Activated T-helper 2 cell treated with anti-CD3 and anti-CD28 coated beads, Interferon-gamma antibody, Interleukin-2, Interleukin-4, amounts not matched to agents 10 μg/mL and 5 μg/mL and 100 μg/mL, durations not matched to agents 14 hours and 24 hours and 36 hours (primary cell): ENCODE results near the gene AOPEP. TPM values are rescaled to one million over a fixed set of nuclear protein-coding genes. Genes with fewer than 3 reads are reported as not detected.
"Not testable (repeated sequence)": the region's sequence is repeated elsewhere in the genome, so short reads cannot be mapped to it uniquely, and the experiment has no call there.

Source experiments
- DNase-seq: peaks from one replicate; pipeline ENCODE4 v3.0.0; 2021; ENCODE audit warnings: low spot score
- H3K27ac Mint-ChIP-seq: one replicate; pipeline ENCODE4 v1.8.0; 2021; ENCODE audit warnings: mixed read lengths
- H3K27me3 Mint-ChIP-seq: one replicate; pipeline ENCODE4 v1.8.0; 2021; ENCODE audit warnings: low read depth, mixed read lengths
- H3K36me3 Mint-ChIP-seq: one replicate; pipeline ENCODE4 v1.8.0; 2021; ENCODE audit warnings: low read depth, mixed read lengths
- H3K4me1 Mint-ChIP-seq: one replicate; pipeline ENCODE4 v1.8.0; 2021; ENCODE audit warnings: low read depth, mixed read lengths
- H3K4me3 Mint-ChIP-seq: one replicate; pipeline ENCODE4 v1.8.0; 2021; ENCODE audit warnings: low read depth, mild to moderate bottlenecking, moderate library complexity, mixed read lengths
- H3K9me3 Mint-ChIP-seq: one replicate; pipeline ENCODE4 v1.8.0; 2021; ENCODE audit warnings: mixed read lengths
- intact Hi-C: fragments of 100-400 bp; cut with micrococcal nuclease; formaldehyde crosslinking; loops from one replicate; pipeline ENCODE4 v1.15.1; 2023
- total RNA-seq: library from RNA; stranded (reverse); gene quantifications from 2 replicates; pipeline ENCODE4 v1.2.3, GENCODE V29; 2022

The AOPEP gene
- total RNA-seq, 1 donor from 2014 or later, result 24.6 TPM

DNA sequence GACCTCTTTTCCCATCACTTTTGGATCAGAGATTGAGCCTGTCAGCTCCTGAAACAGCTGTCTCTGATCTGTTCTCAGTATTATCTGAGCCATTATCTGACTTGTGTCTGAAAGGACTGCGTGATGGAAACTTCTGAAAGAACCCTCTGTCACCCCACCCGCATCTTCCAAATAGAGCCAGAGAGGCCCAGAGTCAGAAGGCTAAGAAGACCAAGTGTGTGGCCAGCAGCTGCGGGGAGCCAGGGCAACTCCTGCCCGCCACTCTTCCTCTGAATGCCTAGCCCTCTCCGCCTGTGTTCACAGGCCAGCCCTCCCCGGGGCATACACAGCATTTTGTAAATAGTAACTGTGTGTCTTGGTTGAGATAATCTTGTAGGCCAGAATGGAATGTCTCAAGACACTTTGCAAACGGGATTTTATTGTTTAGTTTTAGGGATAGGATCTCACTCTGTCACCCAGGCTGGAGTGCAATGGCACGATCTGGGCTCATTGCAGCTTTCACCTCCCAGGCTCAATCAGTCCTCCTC lies 92.7 kb downstream of the AOPEP start:
- peaks cover 9% of the 10 kb centered on the region for H3K4me1 Mint-ChIP-seq
- no peak for DNase-seq
- no peaks in the 10 kb centered on the region for H3K9me3 Mint-ChIP-seq
- H3K36me3 Mint-ChIP-seq, result no peaks in the 10 kb centered on the region
- H3K27ac Mint-ChIP-seq, result no peak overlapping the region
- intact Hi-C loops, result no loop called here
- no peaks in the 10 kb centered on the region for H3K27me3 Mint-ChIP-seq
- no peak overlapping the region for H3K4me3 Mint-ChIP-seq

DNA sequence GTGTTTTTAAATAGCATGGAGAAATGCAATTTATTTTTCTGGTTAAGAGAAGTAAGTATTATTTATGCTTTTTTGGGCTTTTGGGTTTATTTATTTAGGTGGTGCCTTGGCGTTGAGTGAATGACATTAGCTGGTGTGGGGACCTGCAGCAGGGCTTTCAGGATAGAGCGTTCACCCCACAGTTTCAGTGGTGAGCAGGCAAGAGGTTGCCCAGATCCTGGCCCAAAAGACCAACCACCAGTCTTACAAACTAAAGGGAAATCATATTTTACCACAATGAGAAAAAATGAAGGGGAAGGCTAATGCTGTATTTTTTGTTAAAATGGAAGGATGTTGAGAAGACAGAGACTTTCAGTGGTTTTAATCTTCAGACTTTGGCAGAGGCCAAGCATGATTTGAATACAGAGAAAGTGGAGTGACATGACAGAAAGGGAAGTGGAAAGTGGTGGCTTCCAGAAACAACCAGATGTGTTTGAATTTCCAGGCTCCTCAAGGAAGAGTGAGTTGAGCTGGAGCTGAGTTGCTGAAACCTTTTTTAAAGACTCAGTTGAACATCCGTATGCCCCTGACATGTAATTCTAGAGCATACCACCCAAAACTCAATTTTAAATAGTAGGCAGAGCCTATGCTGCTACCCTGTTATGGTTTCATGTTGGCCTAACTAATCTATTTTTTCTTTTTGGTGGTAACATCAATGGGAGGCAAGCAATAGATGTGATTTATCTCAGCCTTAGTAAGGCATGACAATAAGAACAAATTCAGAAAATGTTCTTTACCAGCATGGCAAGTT lies 94.8 kb downstream of the AOPEP start:
- H3K36me3 Mint-ChIP-seq, result no peaks in the 10 kb centered on the region
- H3K4me1 Mint-ChIP-seq, result peaks cover 9% of the 10 kb centered on the region
- no peaks in the 10 kb centered on the region for H3K9me3 Mint-ChIP-seq
- DNase-seq, result no peak
- no peak overlapping the region for H3K4me3 Mint-ChIP-seq
- peak overlapping the region; percentile 7 for H3K27ac Mint-ChIP-seq
- no peaks in the 10 kb centered on the region for H3K27me3 Mint-ChIP-seq
- intact Hi-C loops, result no loop called here

DNA sequence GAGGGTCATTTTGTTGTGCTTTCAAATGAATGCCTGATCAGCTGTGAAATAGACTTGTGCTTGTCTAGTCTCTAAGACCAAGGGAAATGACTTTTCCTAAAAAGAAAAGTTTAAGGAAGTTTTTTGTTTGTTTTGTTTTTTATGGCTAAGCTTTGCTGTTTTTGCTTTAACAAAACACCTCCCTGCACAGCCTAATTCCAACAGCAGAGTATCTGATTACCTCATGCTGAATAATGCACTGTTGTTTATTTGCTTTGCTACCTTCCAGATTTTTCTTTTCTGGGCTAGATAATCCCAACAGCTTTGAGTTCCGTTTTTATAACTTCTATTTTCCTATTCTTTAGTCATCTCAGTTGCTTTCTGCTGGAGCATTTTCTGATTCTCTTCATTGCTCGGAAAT lies 95.8 kb downstream of the AOPEP start:
- Mint-ChIP-seq H3K27ac (no peak overlapping the region), H3K9me3 (no peaks in the 10 kb centered on the region), H3K4me1 (peaks cover 9% of the 10 kb centered on the region), H3K4me3 (no peak overlapping the region), H3K27me3 (no peaks in the 10 kb centered on the region), H3K36me3 (peaks cover 4% of the 10 kb centered on the region)
- DNase-seq, result no peak
- intact Hi-C loops, result no loop called here

- Mint-ChIP-seq H3K9me3 (no peaks in the 10 kb centered on the region), H3K4me3 (no peak overlapping the region), H3K4me1 (peaks cover 9% of the 10 kb centered on the region), H3K27me3 (no peaks in the 10 kb centered on the region), H3K36me3 (peaks cover 4% of the 10 kb centered on the region), H3K27ac (no peak overlapping the region)
- intact Hi-C loops, result no loop called here
- no peak for DNase-seq
Observed at GRCh38 chr9:94823710-94824109, 97.2 kb downstream of the AOPEP start.

GRCh38 chr9:94824411-94824810 lies 97.9 kb downstream of the AOPEP start:
- DNase-seq, result no peak
- intact Hi-C loops, result no loop called here
- Mint-ChIP-seq H3K36me3 (peaks cover 4% of the 10 kb centered on the region), H3K27ac (no peak overlapping the region), H3K4me3 (no peak overlapping the region), H3K27me3 (no peaks in the 10 kb centered on the region), H3K4me1 (peaks cover 9% of the 10 kb centered on the region), H3K9me3 (no peaks in the 10 kb centered on the region)

DNA sequence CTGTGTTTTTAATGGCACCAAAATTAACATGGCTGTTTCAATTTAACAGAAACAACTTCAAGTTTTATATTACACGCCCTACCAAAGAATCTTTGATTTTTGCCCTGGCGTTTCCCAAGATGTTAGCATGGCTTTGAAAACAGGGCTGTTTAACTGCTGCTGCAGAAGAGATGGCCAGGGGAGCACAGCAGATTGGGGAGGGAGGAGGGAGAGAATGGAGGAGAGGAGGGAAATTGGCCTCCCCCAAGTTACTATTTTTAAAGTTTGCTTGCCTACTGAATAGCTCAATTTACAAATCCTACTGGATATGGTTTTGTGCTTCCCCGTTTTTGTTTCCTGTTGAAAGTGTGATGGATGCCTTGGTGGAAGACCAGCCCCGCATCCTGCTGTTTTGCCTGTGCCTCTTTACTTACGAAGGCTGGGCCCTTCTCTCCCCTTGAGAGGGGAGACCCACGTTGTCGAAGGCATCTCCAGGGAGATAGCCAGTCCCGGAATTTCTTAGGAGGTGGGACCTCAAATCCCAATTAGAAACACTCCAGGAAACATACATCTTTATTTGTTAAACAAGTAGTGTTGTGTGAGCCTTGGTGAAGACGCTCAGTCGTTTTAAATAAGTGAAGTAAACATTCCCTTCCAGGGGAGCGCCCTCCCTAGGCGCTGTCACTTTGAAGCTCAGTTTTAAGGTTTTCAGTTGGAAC lies 98.6 kb downstream of the AOPEP start:
- Mint-ChIP-seq H3K36me3 (peaks cover 5% of the 10 kb centered on the region), H3K4me3 (no peak overlapping the region), H3K27ac (no peak overlapping the region), H3K4me1 (peaks cover 10% of the 10 kb centered on the region), H3K9me3 (no peaks in the 10 kb centered on the region), H3K27me3 (no peaks in the 10 kb centered on the region)
- no peak for DNase-seq
- intact Hi-C loops, result no loop called here

DNA sequence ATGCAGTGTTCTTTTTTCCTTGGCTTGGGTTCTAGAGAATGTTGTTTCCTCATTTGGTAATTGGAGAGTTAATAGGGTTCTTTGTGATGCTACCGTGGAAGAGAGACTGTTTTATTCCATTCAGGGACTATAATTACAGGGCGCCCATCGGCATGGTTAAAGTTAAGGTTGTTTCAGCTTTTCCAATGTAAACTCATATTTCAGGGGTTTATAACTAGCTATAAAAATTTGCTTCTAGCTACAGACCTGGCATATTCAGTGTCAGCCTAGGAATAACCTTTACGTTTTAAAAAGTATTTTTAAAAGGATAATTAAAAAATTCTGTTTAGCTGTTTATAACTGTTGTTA lies 99.1 kb downstream of the AOPEP start:
- intact Hi-C loops, result no loop called here
- Mint-ChIP-seq H3K27me3 (no peaks in the 10 kb centered on the region), H3K4me3 (no peak overlapping the region), H3K9me3 (no peaks in the 10 kb centered on the region), H3K4me1 (peaks cover 14% of the 10 kb centered on the region), H3K36me3 (peaks cover 8% of the 10 kb centered on the region), H3K27ac (no peak overlapping the region)
- DNase-seq, result no peak

GRCh38 chr9:94826044-94826443 lies 99.5 kb downstream of the AOPEP start:
- H3K4me3 Mint-ChIP-seq, result no peak overlapping the region
- no peaks in the 10 kb centered on the region for H3K27me3 Mint-ChIP-seq
- H3K36me3 Mint-ChIP-seq, result peaks cover 12% of the 10 kb centered on the region
- peaks cover 14% of the 10 kb centered on the region for H3K4me1 Mint-ChIP-seq
- peaks cover 1% of the 10 kb centered on the region for H3K9me3 Mint-ChIP-seq
- H3K27ac Mint-ChIP-seq, result no peak overlapping the region
- intact Hi-C loops, result no loop called here
- no peak for DNase-seq

DNA sequence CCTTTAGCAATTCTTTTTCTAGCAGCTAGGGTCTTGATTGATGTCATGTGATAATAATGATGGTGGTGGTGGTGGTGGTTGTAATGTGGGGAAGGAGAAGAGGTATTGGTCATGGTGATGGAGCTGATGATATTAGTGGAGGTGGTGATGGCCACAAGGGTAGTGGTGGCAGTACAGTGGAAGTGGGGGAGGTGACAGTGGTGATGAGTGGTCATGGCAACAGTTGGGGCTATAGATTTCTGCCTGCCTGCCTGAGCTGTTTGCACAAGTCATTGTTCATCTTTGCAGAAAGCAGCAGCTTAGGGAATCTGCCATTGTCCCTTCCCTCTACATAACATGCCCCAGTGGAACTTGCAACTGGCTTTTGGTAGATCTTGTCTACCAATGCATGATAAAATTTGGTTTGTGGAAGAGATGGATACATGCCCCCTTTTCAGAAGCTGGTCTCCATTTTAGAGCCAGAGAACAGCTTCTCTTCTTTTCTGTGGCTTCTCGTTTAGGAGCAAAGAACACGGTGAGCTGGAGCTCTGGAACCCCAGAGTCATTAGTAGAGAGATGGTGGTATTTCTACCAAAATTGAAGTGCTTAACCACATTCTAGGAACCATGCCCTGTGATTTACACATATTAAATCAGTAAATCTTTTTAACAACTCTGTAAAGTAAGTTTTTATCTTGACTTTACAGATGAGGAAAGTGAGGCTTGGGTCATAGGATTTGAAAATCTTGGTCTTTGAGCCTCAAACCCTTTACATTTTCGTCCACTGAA lies 100.3 kb downstream of the AOPEP start:
- peaks cover 15% of the 10 kb centered on the region for H3K36me3 Mint-ChIP-seq
- peaks cover 9% of the 10 kb centered on the region for H3K9me3 Mint-ChIP-seq
- DNase-seq, result no peak
- H3K4me1 Mint-ChIP-seq, result peaks cover 13% of the 10 kb centered on the region
- no peaks in the 10 kb centered on the region for H3K27me3 Mint-ChIP-seq
- no peak overlapping the region for H3K27ac Mint-ChIP-seq
- intact Hi-C loops, result no loop called here
- no peak overlapping the region for H3K4me3 Mint-ChIP-seq

- Mint-ChIP-seq H3K4me3 (no peak overlapping the region), H3K9me3 (peaks cover 12% of the 10 kb centered on the region), H3K36me3 (peaks cover 15% of the 10 kb centered on the region), H3K4me1 (peaks cover 18% of the 10 kb centered on the region), H3K27me3 (no peaks in the 10 kb centered on the region), H3K27ac (no peak overlapping the region)
- intact Hi-C loops, result no loop called here
- no peak for DNase-seq
Observed at GRCh38 chr9:94827584-94828304, 101.2 kb downstream of the AOPEP start.

DNA sequence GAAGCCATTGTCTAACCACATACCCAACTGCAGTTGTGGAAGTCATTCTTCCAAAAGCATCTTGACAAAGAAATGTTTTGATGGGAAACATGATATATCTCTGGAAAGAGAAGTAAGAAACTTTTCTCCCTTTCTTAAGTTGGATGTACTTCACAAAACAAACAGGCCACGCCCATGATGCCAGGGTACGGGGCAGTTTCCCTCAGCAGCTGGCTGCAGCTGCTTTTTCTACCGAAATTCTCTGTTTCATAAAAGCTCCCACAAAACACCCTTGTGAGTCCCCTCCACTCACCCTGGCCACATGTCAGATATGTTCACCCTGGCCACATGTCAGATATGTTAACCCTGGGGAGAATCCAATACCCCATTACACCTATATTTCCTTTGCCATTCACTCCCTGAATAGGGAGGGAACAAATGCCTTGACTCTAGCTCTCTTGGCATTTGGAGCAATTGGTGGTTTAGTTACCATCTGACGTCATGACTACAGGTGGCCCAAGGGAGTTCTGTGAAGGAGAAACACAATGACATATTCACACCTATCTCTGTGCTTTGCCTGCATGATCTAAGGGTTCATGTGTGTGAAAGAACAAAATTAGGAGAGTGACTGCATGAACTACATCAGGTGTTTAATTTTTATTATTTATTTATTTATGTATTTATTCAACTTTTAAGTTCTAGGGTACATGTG lies 103.0 kb downstream of the AOPEP start:
- peaks cover 12% of the 10 kb centered on the region for H3K9me3 Mint-ChIP-seq
- H3K27ac Mint-ChIP-seq, result no peak overlapping the region
- peaks cover 21% of the 10 kb centered on the region for H3K4me1 Mint-ChIP-seq
- intact Hi-C loops, result no loop called here
- DNase-seq, result no peak
- H3K27me3 Mint-ChIP-seq, result no peaks in the 10 kb centered on the region
- peaks cover 15% of the 10 kb centered on the region for H3K36me3 Mint-ChIP-seq
- H3K4me3 Mint-ChIP-seq, result no peak overlapping the region

DNA sequence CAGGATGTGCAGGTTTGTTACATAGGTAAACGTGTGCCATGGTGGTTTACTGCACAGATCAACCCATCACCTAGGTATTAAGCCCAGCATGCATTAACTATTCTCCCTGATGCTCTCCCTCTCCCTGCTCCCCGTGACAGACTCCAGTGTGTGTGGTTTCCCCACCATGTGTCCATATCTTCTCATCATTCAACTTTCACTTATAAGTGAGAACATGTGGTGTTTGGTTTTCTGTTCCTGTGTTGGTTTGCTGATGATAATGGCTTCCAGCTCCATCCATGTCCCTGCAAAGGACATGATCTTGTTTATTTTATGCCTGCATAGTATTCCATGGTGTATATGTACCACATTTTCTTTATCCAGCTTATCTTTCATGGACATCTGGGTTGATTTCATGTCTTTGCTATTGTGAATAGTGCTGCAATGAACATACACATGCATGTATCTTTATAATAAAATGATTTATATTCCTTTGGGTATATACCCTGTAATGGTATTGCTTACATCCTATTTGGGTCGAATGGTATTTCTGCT lies 103.6 kb downstream of the AOPEP start:
- Mint-ChIP-seq H3K36me3 (peaks cover 15% of the 10 kb centered on the region), H3K4me1 (peaks cover 21% of the 10 kb centered on the region), H3K9me3 (peaks cover 12% of the 10 kb centered on the region)
- H3K27ac Mint-ChIP-seq, H3K27me3 Mint-ChIP-seq, H3K4me3 Mint-ChIP-seq, intact Hi-C loops, DNase-seq: not testable (repeated sequence)
